Left kidney (tissue), 2 donors: ENCODE results near the gene HECTD4. TPM values are rescaled to one million over a fixed set of nuclear protein-coding genes. Genes with fewer than 3 reads are reported as not detected.
"Not testable (repeated sequence)": the region's sequence is repeated elsewhere in the genome, so short reads cannot be mapped to it uniquely, and the experiment has no call there.

Source experiments
- DNase-seq: peaks from one replicate; pipeline ENCODE4 v3.0.0-alpha.2; 2013
- polyA plus RNA-seq: library from polyadenylated mRNA; unstranded; fragments of 120-200 nt; gene quantifications from one replicate; pipeline ENCODE4 v1.2.1, GENCODE V29; 2013; ENCODE audit not compliant: insufficient read length

The HECTD4 gene
- polyA plus RNA-seq, 1 donor = 70.7 TPM

GRCh38 chr12:112275207-112275606 lies 107.0 kb downstream of the HECTD4 start:
- DNase-seq = no peak

DNA sequence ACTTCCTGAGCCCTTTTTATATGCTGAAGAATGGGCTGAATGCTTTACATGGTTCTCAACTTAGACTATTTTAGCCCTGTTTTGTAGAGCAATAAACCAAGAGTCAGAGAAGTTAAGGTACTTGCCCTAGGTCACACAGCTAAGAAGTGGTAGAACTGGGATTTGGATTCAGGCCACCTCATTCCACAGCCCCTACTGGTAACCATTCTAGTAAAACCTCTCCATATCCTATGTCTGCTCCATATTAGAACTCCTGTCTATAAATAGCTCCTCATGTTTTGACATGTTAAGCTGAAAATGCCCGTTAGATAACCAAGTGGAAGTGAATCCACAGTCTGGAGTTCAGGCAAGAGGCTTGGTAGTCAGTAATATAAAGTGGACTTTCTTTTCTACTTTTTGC lies 111.6 kb downstream of the HECTD4 start:
- DNase-seq = no peak

DNA sequence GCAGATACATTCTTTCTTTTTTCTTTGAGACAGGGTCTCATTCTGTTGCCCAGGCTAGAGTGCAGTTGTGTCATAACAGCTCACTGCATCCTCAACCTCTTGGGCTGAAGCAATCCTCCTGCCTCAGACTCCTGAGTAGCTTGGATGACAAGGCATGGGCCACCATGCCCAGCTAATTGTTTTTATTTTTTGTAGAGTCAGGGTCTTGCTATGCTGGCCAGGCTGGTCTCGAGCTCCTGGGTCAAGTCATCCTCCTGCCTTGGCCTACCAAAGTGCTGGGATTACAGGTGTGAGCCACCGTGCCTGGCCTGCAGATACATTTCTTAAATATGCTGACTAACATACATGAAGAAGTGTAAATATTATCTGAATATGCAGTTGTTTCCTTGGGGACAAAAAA lies 115.8 kb downstream of the HECTD4 start:
- DNase-seq = no peak

GRCh38 chr12:112261559-112261958 lies 120.7 kb downstream of the HECTD4 start:
- DNase-seq = peak; percentile 13

- DNase-seq = no peak
Measured at GRCh38 chr12:112258926-112259325, 123.3 kb downstream of the HECTD4 start.

DNA sequence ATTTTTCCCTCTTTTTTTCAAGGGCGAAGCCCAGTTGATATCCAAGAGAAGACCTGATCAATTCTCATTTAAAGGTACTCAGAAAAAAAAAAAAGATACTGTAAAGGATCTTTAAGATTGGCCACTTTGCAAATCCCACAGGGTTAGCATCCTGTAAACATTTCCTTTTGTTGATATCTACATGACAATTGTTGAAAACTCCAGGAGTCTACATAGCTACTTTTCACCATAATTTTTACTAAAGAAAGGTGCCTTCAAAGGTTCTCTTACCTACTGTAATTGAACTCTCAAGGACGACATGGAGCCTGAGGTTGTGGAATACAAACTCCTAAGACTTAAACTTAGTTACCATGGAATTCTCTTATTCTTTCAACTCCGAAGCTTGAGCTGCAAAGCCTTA lies 125.5 kb downstream of the HECTD4 start:
- DNase-seq = no peak

DNA sequence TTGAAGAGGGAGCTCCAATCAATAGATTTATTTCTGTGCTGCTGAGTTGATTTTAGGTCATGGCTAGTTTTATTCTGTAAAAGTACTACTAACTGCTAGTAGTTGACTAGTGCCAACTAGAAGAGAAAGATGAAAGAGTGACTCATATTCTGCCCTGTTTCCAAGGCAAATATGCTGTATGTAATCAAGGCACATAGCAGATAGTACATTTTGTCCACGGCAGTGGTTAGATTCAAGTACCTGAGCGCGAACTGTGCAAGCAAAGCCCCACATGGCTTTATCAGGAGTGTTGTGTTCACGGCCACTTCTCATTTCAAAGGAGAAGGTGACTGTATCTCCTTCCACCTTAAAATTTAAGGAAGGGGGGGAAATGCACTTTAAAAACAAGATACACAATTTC lies 130.0 kb downstream of the HECTD4 start:
- no peak for DNase-seq

DNA sequence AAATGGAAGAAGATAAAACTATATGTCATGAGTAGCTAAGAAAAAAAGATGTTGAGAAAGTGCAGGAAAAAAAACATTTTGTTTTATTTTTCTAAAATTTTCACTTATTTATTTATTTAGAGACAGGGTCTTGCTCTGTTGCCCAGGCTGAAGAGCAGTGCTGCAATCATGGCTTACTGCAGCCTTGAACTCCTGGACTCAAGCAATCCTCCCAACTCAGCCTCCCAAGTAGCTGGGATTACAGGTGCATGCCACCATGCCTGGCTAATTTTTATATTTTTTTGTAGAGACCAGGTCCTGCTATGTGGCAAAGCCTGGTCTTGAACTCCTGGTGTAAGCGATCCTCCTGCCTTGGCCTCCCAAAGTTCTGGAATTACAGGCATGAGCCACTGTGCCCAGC lies 137.3 kb downstream of the HECTD4 start:
- not testable (repeated sequence) for DNase-seq

- peak; percentile 32 for DNase-seq
Measured at GRCh38 chr12:112243255-112244110, 138.7 kb downstream of the HECTD4 start.

DNA sequence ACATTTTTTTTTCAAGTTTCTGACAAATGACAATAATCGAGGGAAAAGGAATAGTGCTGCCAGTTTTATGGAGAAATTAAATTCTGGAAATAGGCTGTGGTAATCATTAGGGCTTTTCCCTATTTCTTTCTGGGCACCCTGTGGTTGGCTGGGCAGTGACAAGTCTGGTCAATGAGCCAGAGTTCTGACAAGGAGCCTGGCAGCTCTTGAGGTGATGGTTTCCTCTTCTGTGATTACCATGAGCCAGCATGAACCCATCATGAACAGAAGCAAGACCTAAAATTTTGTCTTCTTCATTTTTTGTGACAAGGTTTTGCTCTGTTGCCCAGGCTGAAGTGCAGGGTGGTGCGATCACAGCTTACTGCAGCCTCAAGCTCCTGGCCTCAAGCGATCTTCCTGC lies 141.1 kb downstream of the HECTD4 start:
- no peak for DNase-seq

DNA sequence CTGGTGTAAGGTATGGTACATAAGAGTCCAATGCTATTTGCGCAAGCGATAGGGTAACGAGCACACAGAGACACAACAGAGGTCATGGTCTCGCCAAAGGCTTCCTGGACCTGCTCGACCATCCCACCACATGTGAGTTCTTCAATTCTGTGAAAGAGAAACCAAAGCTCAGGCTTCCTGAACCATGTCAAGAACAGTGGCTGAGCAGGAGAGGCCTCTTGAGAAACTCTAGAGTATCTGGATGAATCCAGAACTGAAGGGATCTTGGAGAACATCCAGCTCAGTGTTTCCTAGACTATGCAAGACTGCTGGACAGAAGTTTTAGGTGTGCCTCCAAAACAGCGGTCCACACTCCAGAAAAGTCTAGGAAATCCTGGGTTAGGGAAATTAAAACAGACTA lies 142.3 kb downstream of the HECTD4 start:
- DNase-seq = no peak

DNA sequence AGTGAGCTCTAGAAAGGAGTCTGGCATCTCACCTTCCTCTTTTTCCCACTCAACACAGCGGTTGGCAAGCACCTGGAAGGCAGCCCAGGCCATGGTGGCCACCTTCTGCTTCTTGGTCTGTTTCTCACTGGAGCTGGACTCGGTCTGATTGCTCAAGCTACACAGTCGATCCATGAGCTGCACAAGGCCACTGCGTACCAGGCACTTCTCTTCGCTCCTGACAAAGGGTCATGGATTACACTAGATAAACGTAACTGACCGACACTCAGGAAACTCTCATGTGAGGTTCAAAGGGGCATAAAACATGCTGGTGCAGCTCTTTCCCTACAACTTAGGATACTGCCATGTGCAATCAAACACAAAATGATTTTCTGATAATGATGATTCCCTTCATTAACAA lies 143.2 kb downstream of the HECTD4 start:
- no peak for DNase-seq

GRCh38 chr12:112238441-112238840 lies 143.8 kb downstream of the HECTD4 start:
- DNase-seq = no peak

DNA sequence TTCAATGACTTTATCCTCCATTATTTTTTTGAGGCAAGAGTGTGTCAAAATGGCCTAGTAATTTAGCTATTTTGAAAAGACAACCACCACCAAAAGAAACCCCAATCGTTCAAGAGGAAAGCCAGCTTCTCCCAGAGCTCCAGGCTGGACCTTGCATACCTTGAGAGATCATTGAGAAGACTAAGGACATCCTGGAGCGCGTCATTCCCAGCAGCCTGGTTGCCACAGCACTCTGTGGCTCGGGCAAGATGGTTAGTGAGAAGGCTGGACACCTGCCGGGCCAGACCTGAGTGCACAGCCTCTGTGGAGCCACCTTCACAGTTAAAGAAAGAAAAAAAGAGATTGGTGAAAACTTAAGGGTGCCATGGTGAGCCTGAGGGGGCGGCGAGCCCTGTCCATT lies 145.4 kb downstream of the HECTD4 start:
- no peak for DNase-seq

DNA sequence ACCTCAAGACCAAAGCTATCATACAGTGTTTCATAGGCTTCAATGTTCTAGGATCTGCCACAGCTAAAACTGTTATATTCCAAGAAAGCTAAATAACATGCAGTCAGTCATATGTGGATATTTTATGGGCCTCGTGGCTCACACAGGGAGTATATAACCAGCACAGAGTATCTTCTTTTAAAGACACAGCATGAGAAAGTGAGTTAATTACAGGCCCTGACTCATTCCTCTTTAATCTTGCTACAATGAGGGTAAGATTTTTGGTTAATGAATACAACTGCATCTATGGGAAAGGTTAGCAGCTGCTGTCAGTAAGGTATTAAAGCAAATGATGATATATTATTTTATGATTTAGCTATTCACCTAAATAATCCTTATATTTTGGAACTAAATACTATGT lies 145.8 kb downstream of the HECTD4 start:
- no peak for DNase-seq

GRCh38 chr12:112234303-112234702 lies 147.9 kb downstream of the HECTD4 start:
- DNase-seq = no peak

- DNase-seq = no peak
Measured at GRCh38 chr12:112233242-112233641, 149.0 kb downstream of the HECTD4 start.

DNA sequence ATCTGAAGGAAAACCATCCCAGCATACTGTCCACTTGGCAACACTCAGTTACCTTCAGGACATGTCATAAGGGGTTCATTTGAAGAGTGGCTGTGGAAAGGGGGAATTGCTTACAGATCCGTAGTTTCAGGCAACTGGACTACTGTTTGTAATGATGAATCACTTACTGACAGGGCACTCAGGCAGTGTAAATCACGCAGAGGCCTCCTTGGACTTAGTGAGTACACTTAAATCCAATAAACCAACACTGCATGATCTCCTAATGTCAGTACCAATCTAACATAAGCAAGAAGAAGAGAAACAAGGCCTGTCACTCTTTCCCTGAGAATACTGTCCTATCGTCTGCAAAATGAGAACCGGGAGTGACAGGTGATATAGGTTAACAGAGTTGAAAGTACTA lies 152.1 kb downstream of the HECTD4 start:
- DNase-seq = no peak

GRCh38 chr12:112226768-112227167 lies 155.5 kb downstream of the HECTD4 start:
- DNase-seq = no peak

DNA sequence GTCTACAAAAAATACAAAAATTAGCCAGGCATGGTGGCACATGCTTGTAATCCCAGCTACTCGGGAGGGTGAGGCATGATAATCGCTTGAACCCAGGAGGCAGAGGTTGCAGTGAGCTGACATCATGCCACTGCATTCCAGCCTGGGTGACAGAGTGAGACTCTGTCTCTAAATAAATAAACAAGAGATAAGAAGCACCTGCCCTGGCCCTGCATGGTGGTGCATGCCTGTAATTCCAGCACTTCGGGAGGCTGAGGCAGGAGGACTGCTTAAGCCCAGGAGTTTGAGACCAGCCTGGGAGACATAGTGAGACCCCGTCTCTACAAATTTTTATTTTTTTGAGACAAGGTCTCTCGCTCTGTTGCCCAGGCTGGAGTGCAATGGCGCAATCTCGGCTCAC lies 161.6 kb downstream of the HECTD4 start:
- not testable (repeated sequence) for DNase-seq

GRCh38 chr12:112219195-112219594 lies 163.0 kb downstream of the HECTD4 start:
- DNase-seq = no peak

DNA sequence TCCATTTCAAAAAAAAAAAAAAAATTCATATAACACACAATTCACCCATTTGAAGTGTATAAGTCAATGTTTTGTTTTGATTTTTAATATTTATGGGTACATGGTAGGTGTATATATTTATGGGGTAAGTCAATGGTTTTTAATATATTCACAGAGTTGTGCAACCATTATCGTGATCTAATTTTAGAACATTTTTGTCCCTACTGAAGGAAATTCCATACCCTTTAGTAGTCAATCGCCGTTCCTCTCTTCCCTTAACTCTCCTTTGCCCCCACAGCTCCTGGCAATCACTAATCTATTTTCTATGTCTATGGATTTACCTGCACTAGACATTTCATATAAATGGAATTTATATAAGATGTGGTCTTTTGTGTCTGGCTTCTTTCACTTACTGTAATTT lies 164.1 kb downstream of the HECTD4 start:
- DNase-seq = no peak

GRCh38 chr12:112217647-112218046 lies 164.6 kb downstream of the HECTD4 start:
- no peak for DNase-seq

DNA sequence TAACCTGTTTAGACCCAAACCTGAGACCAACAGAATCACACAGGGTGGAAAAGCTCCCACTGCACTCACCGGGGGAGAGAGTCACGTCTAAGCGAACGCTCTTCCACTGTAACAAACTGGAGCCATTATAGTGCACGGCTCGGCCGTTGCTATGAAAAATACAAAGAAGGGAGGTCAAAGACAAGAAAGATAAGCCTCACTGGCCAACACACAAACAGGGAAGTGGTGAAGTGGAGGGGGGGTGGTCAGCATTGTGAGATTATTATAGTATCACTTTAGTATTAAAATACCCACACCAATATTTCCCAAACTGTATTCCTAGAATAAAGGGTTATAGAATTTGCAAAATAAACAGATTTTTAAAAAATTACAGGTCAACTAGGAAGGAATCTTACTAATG lies 166.0 kb downstream of the HECTD4 start:
- DNase-seq = no peak
